NCI-H2227 (cell line): Measurements from ENCODE around the gene WNT2.
"Not testable (repeated sequence)": the region's sequence is repeated elsewhere in the genome, so short reads cannot be mapped to it uniquely, and the experiment has no call there.

Source experiments
- DNase-seq: peaks from one replicate; lab custom pipeline; 2025; ENCODE audit not compliant: unreplicated experiment; lab: John Stamatoyannopoulos, UW

Gene WNT2

GRCh38 chr7:117312593-117313580, 10.0 kb downstream of the WNT2 start:
- no peak for DNase-seq

GRCh38 chr7:117308891-117309290, 14.0 kb downstream of the WNT2 start:
- DNase-seq = no peak

GRCh38 chr7:117302396-117302795, 20.5 kb downstream of the WNT2 start:
- DNase-seq = no peak

GRCh38 chr7:117300506-117300905, 22.4 kb downstream of the WNT2 start:
- not testable (repeated sequence) for DNase-seq

GRCh38 chr7:117297606-117298005, 25.3 kb downstream of the WNT2 start:
- no peak for DNase-seq

- no peak for DNase-seq
Measured at GRCh38 chr7:117296066-117296465, 26.8 kb downstream of the WNT2 start.

- DNase-seq = no peak
Measured at GRCh38 chr7:117285826-117286225, 37.0 kb downstream of the WNT2 start.

GRCh38 chr7:117284692-117285091, 38.2 kb downstream of the WNT2 start:
- DNase-seq = no peak

- peak; percentile 10 for DNase-seq
Measured at GRCh38 chr7:117283779-117284178, 39.1 kb downstream of the WNT2 start.

- no peak for DNase-seq
Measured at GRCh38 chr7:117283371-117283770, 39.5 kb downstream of the WNT2 start.

GRCh38 chr7:117282239-117282812, 40.5 kb downstream of the WNT2 start:
- DNase-seq = no peak

- DNase-seq = no peak
Measured at GRCh38 chr7:117281562-117281961, 41.3 kb downstream of the WNT2 start.

- DNase-seq = no peak
Measured at GRCh38 chr7:117279931-117280557, 42.8 kb downstream of the WNT2 start.

- no peak for DNase-seq
Measured at GRCh38 chr7:117279203-117279602, 43.7 kb downstream of the WNT2 start.

GRCh38 chr7:117278040-117278439, 44.8 kb downstream of the WNT2 start:
- DNase-seq = no peak

- DNase-seq = no peak
Measured at GRCh38 chr7:117277576-117277975, 45.3 kb downstream of the WNT2 start.

- DNase-seq = no peak
Measured at GRCh38 chr7:117274951-117275350, 47.9 kb downstream of the WNT2 start.

GRCh38 chr7:117273814-117274225, 49.0 kb downstream of the WNT2 start:
- DNase-seq = no peak

- DNase-seq = no peak
Measured at GRCh38 chr7:117273325-117273724, 49.5 kb downstream of the WNT2 start.

- DNase-seq = no peak
Measured at GRCh38 chr7:117272017-117272759, 50.7 kb downstream of the WNT2 start.

- DNase-seq = no peak
Measured at GRCh38 chr7:117271566-117271965, 51.3 kb downstream of the WNT2 start.
